Measurements from ENCODE around the gene PPP1R11.
A peak's percentile ranks its signal among the peaks of the same experiment; 100 is the strongest.

The PPP1R11 gene

DNA sequence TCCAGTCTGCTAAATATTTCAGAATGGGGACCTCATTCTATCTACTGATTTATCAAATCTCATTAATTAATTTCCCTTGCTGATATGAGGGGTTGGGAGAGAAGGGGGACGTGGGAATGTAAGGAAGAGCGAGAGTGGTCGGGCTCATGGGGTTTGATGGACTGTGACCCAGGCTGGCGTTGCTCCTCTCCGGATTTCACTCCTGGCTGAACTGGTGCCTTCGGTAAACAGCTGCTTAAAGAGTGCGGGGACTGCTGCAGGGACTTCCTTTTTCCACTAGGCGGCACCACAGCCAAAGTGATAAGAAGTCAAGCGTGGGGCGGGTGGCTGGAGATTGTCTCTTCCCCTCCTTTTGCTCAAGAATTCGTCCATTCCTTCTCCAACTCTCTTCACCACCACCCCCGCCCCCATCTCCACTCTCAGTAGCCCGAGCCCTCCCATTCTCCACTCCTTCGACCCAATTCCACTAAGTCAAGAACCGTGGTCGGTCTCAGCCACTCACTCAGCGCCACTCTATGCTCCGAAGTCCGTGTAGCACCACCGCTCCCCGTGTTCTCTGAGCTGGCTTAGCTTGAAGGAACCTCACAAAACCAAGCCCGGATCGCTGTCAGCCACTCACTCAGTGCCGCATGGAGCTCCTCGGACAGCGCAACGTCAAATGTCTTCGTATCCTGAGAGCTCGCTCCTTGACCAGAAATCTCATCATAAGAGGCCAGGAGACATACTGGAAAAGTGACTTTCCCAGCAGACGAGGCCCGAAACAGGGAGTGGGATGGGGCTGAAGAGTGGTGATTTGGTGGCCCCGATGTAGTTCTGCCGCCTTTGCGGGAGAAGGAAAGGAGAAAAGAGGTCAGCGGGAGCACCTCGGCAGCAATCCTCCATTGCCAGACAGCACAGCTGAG lies 36.2 kb downstream of the PPP1R11 start:
- peak; percentile 90 for DNase-seq (ENCODE audit: low read depth)
- H3K4me3 ChIP-seq (ENCODE audit: low read length), result peak overlapping the region; percentile 56
- TF ChIP-seq, protein P1, sequence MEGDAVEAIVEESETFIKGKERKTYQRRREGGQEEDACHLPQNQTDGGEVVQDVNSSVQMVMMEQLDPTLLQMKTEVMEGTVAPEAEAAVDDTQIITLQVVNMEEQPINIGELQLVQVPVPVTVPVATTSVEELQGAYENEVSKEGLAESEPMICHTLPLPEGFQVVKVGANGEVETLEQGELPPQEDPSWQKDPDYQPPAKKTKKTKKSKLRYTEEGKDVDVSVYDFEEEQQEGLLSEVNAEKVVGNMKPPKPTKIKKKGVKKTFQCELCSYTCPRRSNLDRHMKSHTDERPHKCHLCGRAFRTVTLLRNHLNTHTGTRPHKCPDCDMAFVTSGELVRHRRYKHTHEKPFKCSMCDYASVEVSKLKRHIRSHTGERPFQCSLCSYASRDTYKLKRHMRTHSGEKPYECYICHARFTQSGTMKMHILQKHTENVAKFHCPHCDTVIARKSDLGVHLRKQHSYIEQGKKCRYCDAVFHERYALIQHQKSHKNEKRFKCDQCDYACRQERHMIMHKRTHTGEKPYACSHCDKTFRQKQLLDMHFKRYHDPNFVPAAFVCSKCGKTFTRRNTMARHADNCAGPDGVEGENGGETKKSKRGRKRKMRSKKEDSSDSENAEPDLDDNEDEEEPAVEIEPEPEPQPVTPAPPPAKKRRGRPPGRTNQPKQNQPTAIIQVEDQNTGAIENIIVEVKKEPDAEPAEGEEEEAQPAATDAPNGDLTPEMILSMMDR (IDR thresholded peaks at IDR 0.05; ENCODE audit: insufficient read depth, low read depth, low read length, missing control alignments), result peak; percentile 87

DNA sequence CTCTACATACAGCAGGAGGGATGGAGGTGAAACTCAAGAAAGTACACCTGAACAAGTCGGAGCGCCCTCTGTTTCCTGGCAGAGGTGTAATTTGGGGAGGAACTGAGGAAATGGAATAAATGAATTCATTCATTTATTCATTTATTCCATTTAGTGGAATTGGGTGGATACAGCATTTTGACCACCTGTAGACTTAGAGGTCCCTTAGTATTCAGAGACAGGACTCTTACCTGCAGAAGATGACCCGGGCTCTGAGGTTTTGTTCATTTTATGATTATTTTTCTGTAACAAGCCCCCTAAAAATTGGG lies 36.8 kb downstream of the PPP1R11 start:
- peak overlapping the region; percentile 56 for H3K4me3 ChIP-seq (ENCODE audit: low read length)
- no peak for DNase-seq (ENCODE audit: low read depth)

DNA sequence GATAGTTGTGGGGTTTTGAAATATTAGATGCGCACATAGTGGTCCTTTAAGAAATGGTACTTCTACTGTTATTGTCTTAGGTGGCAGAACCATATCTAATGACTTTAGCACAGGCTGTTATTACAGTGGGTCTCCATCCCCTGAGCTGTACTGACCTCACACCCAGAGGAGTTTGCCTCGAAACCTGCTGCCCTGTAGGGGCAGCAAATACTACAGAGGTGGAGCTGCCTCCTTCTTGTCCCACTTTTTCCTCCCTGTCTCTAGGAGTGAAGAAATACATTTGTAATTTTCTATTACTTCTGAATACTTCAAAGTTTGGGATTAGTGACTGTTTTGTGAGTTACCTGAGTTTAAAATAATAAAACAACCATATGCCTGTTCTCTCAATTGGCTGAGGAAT lies 37.7 kb downstream of the PPP1R11 start:
- H3K4me3 ChIP-seq (ENCODE audit: low read length), result no peak overlapping the region
- no peak for DNase-seq (ENCODE audit: low read depth)
- TF ChIP-seq, protein P1 (IDR thresholded peaks at IDR 0.05; ENCODE audit: insufficient read depth, low read depth, low read length, missing control alignments), result no peak

More for the DNA sequence above, 36.8 kb downstream of the PPP1R11 start:
- TF ChIP-seq, protein P1 (IDR thresholded peaks at IDR 0.05; ENCODE audit: insufficient read depth, low read depth, low read length, missing control alignments), result no peak

DNA sequence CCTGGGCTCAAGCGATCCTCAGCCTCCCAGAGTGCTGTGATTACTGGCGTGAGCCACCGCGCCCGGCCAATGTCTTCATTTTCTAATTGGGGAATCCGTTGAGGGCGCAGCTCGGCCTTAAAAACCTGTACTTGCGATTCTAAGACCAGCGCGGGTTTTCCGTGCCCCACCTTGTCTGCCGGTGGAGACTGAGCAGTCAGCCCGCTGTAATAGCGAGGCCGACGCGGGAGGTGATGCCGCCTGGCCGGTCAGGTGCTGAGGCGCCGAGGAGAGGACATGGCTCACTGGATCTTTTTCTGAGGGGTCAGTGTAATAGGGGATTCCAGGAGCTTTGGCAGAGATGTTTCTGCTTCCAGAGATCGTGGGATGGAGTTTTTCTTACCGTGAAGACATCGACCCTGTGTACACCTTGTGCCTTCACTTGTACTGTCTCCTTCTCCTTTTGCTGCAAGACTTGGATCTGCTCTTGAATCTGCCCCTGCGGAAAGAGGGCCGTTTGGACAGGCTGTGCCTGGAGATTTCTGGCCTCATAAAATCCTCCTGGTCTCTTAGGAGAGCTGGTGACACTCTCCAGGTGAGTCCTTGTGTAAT lies 44.4 kb downstream of the PPP1R11 start:
- TF ChIP-seq, protein P1 (IDR thresholded peaks at IDR 0.05; ENCODE audit: insufficient read depth, low read depth, low read length, missing control alignments), result no peak
- no peak for DNase-seq (ENCODE audit: low read depth)
- H3K4me3 ChIP-seq (ENCODE audit: low read length), result no peak overlapping the region

DNA sequence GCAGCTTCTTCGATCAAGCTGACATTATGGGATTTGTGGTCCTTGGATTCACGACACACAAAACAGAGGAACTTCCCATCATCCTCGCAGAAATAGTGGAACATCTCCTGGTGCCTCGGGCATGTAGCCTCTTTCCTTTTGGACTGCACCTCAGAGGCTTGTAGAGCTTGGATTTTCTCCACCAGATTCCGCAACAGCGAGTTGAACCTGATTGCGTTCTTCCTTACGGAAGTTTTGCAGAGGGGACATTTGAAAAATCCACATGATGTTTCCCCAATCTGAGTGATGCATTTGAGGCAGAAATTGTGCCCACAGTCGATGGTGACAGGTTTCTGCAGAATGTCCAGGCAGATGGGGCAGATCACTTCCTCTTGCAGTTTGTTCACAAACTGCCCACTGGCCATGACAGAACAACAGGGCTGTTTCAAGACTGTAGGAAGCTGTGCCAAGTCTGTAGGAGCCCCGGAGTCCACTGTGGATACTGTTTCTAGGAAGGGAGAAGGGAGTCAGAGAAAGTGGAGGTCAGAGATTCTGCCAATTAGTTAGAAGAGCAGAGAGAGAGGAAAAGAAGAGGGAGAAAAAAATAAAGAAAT lies 45.5 kb downstream of the PPP1R11 start:
- H3K4me3 ChIP-seq (ENCODE audit: low read length), result no peak overlapping the region
- TF ChIP-seq, protein P1 (IDR thresholded peaks at IDR 0.05; ENCODE audit: insufficient read depth, low read depth, low read length, missing control alignments), result no peak
- DNase-seq (ENCODE audit: low read depth), result no peak

DNA sequence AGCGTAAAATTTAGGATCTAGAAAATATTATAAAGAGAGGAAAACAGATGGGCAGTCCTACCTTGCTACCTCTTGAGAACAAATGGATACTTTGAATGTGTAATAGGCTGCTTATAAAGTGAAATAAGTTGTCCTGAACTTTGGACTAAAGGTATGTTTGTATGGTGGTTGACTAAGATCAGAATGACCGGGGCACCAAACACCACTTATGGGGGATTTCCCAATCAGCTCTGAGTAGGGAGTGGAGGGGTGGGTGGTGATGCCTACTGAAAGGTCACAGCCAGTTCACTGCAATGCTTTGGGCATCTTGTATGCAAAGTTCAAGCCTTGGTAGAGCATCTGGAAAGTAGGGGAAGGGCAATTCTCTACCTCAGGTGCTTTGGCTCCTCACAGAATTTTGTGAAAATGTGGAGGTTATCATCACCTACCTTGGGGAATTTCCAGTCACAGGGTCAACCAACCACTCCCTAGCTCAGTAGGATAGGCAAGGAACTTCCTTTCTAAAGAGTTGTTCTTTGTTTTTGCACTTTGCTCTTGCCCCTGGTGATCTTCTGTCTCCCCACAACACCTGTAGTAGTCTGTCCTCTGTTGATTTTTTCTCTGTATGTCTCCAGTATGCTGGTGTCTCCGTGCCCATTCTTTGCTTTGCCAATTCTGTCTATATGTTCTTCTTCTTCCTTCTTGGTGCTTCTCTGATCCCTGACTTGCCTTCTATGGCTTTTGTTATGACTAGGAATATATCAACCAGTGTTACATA lies 46.2 kb downstream of the PPP1R11 start, which contains the start of gene TRIM31:
TRIM31 (minus strand) TSS at position 88 of the 757 bp plus-strand sequence. CDS start 285 bp downstream, outside the sequence.
- no peak within 1 kb of the TSS for H3K4me3 ChIP-seq (ENCODE audit: low read length)
- TF ChIP-seq, protein P1 (IDR thresholded peaks at IDR 0.05; ENCODE audit: insufficient read depth, low read depth, low read length, missing control alignments), result no peak
- DNase-seq (ENCODE audit: low read depth), result no peak
